Activated CD4-positive, CD25-positive, alpha-beta regulatory T cell treated with anti-CD3 and anti-CD28 coated beads, Interleukin-2, amount 50 U/mL, for 24 hours (primary cell): Measurements from ENCODE around the gene UCMA.
A peak's percentile ranks its signal among the peaks of the same experiment; 100 is the strongest.

Experiments used
- ATAC-seq, 2 donors: fragments of 150-1000 bp; cut with Tn5 transposase; one replicate each; pipeline ENCODE4 v1.10.0; 2021; ENCODE audit warnings: mild to moderate bottlenecking in 1 of 2, moderate library complexity in 1 of 2

Gene UCMA

GRCh38 chr10:13231808-13232207 lies 2.4 kb downstream of the UCMA start:
- no peak for ATAC-seq

DNA sequence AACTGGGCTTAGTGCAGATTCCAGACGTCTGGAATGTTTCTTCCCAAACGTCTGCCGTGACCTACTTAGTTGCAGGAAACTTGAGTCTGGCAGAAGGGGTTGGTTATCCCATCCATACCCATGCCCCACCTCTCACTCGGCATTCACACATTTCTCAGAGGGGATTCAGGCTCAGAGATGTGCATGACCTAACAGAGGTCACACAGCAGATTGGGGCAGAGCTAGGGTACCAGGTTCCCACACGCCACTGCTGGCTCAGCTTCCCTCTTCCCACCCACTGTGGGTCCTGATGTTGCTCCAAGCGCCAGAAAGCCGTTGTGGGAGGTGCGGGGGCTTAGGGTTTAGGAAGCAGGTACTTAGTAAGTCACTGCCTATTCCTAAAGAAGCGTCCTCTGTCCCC lies 3.0 kb downstream of the UCMA start:
- no peak for ATAC-seq

DNA sequence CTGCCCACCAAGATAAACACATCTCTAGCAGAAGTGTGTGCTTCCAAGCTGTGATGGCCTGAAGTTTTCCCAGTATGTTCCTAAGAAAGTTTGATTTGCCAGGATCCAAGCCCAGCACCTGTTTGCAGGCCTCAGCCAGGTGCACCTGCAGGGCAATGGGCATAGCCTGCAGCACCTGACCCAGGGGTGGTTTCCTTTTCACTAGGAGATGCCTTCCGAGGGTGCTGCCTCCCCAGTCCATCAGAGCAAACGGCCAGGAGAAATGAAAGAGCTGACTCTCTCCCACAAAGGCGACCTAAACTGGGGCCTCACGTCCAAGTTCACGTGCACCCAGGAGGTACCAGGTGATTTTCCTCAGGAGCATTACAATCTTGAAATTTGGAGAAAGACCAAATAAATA lies 7.1 kb downstream of the UCMA start:
- no peak for ATAC-seq

DNA sequence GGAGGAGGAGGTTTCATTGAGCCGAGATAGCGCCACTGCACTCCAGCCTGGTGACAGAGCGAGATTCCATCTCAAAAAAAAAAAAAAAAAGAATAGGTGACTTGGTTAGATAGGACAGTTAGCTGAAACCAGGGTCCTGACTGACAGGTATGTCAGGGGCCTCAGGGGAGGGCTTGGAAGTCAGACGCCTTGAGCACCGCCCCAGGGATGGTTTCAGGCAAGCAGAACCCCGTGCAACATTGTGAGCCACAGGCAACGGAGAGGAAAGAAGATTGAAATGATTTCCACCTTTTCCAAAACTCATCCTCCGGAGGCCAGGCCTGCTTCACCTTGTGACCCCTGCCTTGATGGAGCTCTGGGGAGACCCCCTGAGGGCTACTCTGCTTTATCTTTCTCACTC lies 8.6 kb downstream of the UCMA start:
- ATAC-seq = no peak

DNA sequence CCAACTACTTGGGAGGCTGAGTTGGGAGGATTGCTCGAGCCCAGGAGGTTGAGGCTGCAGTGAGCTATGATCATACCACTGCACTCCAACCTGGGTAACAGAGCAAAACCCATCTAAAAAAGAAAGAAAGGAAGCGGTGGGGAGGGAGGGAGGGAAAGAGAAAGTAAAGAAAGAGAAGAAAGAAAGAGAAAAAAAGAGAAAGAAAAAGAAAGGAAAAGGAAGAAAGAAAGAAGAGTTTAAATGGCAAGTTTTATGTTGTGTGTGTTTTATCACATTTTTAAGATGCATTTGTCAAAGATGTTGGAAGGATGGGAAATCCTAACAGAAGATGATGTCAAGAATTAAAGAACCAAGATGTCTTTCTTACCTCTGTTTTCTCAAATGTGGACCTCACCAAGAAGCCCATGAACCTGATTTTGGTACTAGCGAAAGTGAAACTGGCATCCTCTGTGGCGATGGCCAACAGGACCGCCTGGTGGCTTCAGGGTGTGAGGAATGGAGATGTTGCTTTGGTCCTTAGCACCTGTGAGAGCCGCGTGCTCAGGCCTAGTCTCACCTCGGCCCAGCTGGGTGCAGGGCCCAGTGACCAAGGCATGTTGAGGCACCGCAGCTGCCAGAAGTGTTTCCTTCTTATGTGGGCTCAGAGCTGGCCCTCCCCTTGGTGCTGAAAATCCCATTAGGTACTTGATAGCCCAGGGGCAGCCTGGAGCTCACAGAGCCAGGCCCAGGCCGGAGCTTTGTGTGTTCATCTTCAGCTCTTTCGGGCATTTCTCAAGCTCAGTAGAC lies 9.8 kb downstream of the UCMA start:
- ATAC-seq = no peak

GRCh38 chr10:13223241-13223640 lies 10.9 kb downstream of the UCMA start:
- no peak for ATAC-seq

DNA sequence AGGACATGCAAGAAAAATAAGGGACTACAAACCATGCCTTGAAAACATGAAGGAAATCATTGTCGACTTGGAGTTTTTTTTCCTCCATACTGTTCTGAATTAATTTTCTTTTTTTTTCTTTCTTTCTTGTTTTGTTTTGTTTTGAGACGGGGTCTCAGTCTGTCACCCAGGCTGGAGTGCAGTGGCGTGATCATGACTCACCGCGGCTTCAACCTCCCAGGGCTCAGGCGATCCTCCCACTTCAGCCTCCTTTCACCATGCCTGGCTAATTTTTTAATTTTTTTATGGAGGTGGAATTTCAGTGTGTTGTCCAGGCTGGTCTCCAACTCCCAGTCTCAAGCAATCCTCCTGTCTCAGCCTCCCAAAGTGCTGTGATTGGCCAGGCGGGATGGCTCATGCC lies 11.6 kb downstream of the UCMA start:
- no peak for ATAC-seq

- no peak for ATAC-seq
Measured at GRCh38 chr10:13222151-13222550, 12.0 kb downstream of the UCMA start.

DNA sequence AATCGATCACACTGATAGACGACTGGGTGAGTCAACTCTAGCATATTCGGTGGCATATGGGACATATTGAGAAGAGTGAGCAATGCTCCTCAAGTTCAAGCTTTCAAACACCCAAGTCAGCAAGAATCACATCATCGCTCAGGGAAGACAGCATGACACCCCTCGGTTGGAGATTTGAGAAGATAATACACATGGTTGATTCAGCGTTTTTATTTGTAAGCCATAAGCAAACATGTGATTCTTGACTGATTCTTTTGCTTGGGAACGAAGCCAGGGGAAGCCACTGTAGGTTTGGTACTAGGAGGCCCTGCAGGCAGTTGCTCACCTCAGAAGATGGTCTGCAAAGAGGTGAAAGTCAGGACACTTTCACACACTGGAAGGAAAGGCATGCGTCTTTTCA lies 12.6 kb downstream of the UCMA start:
- no peak for ATAC-seq

DNA sequence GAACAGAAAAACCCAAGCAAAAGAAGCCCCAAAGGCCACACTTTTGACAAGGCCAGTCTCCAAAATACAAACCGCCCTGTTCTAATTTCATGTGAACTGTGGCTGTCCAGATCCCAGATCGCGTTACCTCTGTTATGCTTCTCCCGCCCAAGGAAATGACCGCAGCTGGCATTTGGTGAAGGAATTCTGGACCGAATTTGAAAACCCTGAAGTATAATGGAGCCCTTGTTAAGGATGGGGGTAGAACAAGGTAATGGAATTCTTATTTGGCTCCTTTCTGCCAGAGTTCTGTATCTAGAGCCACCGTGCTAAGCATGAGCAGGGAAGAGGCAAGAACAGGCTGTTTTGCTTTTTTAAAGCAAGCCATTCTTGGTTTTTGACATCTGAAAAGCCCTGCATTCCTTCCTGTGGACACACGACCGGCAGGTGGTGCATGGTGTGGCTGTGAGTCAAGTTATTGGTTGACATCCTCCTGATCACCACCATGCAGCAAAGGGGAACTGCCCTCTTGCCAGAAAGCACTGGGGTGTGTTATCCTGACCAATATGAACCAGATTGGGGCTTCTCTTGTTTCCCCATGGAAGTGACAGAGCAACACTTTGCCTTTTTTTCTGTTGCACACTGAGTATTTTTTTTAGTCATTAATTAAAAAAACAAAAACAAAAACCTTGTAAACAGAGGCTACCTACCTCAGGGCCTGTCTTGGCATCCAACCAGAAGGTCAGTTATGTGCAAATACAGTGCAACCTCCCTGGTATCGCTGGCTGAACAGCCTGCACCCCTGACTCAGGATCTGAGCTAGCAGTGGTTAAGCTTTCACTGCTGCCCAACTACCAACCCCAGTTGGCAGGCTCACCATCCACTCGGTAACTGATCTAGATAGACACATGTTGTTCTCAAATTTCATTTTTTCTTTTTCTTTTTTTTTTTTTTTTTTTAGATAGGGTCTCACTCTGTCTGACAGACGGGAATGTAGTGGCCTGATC lies 14.2 kb downstream of the UCMA start:
- no peak for ATAC-seq

- ATAC-seq = no peak
Measured at GRCh38 chr10:13218878-13219277, 15.3 kb downstream of the UCMA start.

- ATAC-seq = no peak
Measured at GRCh38 chr10:13213163-13213562, 21.0 kb downstream of the UCMA start.

DNA sequence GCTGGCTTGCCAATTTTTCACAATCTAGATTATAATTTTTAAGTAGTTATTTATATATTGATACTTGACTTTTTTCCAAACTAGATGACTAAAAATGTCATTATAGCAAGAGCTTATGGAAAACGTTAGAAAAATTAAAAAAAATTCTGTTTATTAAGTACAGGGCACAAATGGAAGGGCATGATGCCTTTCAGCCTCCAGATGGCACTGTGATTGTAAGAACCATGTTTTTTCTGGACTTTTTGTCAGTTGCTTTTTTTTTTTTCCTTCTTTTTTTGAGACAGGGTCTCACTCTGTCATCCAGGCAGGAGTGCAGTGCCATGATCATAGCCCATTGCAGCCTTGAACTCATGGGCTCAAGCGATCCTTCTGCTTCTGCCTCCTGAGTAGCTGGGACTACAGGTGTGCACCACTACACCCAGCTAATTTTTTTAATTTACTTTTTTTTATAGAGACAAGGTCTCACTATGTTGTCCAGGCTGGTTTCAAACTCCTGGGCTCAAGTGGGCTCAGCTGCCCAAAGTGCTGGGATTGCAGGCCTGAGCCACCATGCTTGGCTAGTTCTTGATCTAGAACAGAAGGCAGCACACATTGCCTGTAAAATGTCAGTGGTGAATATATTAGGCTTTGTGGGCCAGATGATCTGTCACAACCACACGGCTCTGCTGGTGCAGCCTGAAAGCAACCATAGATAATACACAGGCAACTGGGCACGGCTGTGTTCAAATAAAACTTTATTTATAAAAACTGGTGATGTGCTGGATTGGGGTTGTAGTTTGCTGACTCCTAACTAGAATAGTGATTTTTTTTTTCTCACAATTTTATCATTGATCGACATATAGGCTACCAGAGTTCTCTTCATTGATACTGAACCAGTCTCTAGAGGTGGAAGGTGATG lies 27.4 kb downstream of the UCMA start:
- no peak for ATAC-seq

GRCh38 chr10:13206091-13206490 lies 28.1 kb downstream of the UCMA start:
- ATAC-seq = no peak

- peak in 1 of 2 donors; percentile 76 for ATAC-seq
Measured at GRCh38 chr10:13201132-13201531, 33.0 kb downstream of the UCMA start.

DNA sequence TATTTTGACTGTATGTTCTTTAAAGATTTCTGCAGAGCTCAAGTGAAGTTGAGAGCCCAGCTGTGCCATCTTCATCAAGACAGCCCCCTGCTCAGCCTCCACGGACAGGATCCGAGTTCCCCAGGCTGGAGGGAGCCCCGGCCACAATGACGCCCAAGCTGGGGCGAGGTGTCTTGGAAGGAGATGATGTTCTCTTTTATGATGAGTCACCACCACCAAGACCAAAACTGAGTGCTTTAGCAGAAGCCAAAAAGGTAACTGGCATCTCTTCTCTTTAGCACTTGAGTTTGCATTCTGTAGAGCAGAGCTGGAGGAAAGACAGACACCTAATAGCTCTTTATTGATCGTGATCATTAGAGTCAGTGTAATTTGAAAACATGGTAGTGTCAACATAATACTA lies 39.2 kb downstream of the UCMA start:
- ATAC-seq = no peak

DNA sequence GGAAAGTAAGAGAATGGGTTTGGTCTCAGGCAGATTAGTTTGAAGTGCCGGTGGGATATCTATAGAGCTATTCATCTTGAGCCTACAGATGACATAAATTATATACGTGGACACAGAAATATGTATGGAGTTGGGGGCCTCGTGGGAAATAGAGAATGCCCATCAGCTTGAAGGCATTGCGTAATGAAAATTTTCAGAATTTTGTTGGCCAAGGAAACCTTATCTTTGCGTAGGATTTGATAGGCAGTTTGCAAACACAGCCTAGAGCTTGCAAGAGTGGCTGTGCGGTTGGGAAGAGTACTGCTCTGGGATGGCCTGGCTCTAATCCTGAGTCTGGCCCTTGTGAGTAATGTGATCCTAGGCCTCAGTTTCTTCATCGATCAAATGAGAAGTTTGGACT lies 40.5 kb downstream of the UCMA start:
- no peak for ATAC-seq

DNA sequence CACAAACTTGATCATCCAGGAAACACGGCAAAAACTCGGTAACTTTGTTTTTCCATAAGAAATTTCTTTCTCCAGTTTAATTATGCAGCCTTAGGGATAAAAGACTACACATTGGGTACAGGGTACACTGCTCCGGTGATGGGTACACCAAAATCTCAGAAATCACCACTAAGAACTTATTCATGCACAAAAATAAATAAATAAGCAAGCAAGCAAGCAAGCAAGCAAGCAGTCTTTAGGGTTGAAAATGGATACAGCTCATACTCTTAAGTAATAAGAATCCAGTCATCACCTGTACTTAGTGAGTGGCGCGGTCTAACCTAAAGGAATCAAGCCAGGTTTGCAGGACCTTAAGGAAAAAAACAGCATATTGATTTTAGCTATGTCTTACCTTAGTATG lies 42.8 kb downstream of the UCMA start:
- ATAC-seq = no peak

- no peak for ATAC-seq
Measured at GRCh38 chr10:13190816-13191215, 43.4 kb downstream of the UCMA start.

DNA sequence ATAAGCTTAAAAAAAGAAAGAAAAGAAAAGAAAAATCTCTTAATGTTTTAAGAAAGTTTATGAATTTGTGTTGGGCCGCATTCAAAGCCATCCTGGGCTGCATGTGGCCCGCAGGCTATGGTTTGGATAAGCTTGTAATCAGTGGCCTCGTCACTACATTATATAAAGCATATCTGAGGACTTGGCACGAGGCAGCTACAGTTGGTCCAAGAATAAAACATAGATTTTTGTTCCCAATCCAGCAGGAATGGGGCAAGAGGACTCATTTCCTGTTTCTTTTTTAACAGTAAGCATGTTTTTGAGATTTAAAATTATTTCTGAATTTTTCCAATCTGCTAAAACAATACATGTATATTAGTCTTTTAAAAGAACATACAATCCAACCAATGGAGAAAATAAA lies 44.2 kb downstream of the UCMA start:
- ATAC-seq = no peak

DNA sequence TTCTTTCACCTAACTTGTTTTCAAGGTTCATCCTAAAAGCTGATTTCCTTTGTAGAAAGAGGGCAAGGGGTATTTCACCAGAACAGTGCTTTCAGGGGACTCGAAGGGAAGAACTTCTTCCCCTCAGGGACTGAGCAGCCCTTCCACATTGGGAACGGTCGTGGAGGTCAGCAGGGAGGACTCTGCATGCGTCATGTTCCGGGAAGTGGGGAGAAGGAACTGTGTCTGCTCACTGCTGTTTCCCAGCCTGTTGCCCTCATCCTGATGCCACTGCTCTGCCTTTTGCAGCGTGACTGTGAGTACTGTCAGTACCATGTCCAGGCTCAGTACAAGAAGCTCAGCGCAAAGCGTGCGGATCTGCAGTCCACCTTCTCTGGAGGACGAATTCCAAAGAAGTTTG lies 45.6 kb downstream of the UCMA start:
- no peak for ATAC-seq

GRCh38 chr10:13187135-13187534 lies 47.0 kb downstream of the UCMA start:
- no peak for ATAC-seq
